Tibial artery (tissue), 4 donors: Measurements from ENCODE around the gene RRAD.

Source experiments
- DNase-seq, 2 donors: peaks; one replicate each; pipeline ENCODE4 v3.0.0-alpha.2; 2019
- H3K27ac ChIP-seq, 2 donors: fragments of 200-600 bp; sonication (generic) in 1 of 2; 1 replicate in 1 of 2; 2 replicates in 1 of 2; pipeline ENCODE4 v1.5.1; 2018 to 2019; ENCODE audit warnings: mild to moderate bottlenecking in 1 of 2
- H3K27me3 ChIP-seq, 2 donors: fragments of 200-600 bp; sonication (generic) in 1 of 2; one replicate each; pipeline versions ENCODE4 v1.5.1 to v1.6.0; 2016 to 2019
- H3K36me3 ChIP-seq, 3 donors: fragments of 200-600 bp; sonication (generic) in 2 of 3; one replicate each; pipeline ENCODE4 v1.5.1; 2016 to 2019; ENCODE audit warnings: mild to moderate bottlenecking in 2 of 3
- H3K4me1 ChIP-seq, 4 donors: fragments of 200-600 bp; sonication (generic) in 2 of 4; 1 replicate in 3 of 4; 2 replicates in 1 of 4; pipeline ENCODE4 v1.5.1; 2016 to 2019
- H3K4me3 ChIP-seq, 2 donors: fragments of 200-600 bp; sonication (generic) in 1 of 2; 1 replicate in 1 of 2; 2 replicates in 1 of 2; pipeline ENCODE4 v1.5.1; 2018 to 2019; ENCODE audit warnings: mild to moderate bottlenecking in 2 of 2
- H3K9me3 ChIP-seq, 3 donors: fragments of 200-600 bp; sonication (generic) in 1 of 3; one replicate each; pipeline ENCODE4 v1.5.1; 2016 to 2019
- intact Hi-C: fragments of 100-400 bp; cut with DNase I; formaldehyde crosslinking; loops from one replicate; pipeline ENCODE4 v1.15.0; 2023; ENCODE audit warnings: low total_unique reads
- TF ChIP-seq, protein P1 (sequence below), 2 experiments: fragments of 200-600 bp in 1 of 2; fragments of 450-650 bp in 1 of 2; IDR thresholded peaks; one replicate each; pipeline ENCODE4 v1.5.1; 2017 to 2019; ENCODE audit warnings: antibody characterized with exemption in 2 of 2, mild to moderate bottlenecking in 1 of 2, moderate library complexity in 1 of 2

Gene RRAD

DNA sequence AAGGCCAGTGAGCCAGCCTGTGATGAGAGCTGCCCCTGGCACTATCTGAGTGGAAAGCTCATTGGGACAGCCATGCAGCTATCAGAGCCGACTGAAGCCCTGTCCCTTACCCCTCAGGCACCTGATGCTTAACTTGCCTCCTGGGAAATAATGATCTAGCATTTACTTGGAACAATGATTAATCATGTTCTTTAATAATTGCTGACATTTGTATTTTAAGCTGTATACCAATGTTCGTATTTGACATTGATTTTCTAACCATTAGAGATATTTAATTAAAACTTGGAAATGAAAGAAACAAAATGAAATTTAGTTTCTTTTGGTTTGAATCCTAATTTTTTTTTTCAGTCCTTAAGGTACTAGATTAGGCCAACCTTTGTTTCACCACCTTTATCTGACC, 34.5 kb downstream of the RRAD start:
- DNase-seq, result no peak
- no peaks in the 10 kb centered on the region for H3K27me3 ChIP-seq
- intact Hi-C loops, result no loop called here

GRCh38 chr16:66889622-66890021, 35.7 kb downstream of the RRAD start:
- peaks cover 0 to 16% (median 0%) of the 10 kb centered on the region in 4 donors for H3K4me1 ChIP-seq
- no peaks in the 10 kb centered on the region for H3K9me3 ChIP-seq
- H3K4me3 ChIP-seq, result no peak overlapping the region
- intact Hi-C loops, result no loop called here
- H3K36me3 ChIP-seq, result peaks cover 12 to 19% (median 13%) of the 10 kb centered on the region in 3 donors
- TF ChIP-seq, protein P1, sequence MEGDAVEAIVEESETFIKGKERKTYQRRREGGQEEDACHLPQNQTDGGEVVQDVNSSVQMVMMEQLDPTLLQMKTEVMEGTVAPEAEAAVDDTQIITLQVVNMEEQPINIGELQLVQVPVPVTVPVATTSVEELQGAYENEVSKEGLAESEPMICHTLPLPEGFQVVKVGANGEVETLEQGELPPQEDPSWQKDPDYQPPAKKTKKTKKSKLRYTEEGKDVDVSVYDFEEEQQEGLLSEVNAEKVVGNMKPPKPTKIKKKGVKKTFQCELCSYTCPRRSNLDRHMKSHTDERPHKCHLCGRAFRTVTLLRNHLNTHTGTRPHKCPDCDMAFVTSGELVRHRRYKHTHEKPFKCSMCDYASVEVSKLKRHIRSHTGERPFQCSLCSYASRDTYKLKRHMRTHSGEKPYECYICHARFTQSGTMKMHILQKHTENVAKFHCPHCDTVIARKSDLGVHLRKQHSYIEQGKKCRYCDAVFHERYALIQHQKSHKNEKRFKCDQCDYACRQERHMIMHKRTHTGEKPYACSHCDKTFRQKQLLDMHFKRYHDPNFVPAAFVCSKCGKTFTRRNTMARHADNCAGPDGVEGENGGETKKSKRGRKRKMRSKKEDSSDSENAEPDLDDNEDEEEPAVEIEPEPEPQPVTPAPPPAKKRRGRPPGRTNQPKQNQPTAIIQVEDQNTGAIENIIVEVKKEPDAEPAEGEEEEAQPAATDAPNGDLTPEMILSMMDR (IDR thresholded peaks at IDR 0.05), result no peak
- no peaks in the 10 kb centered on the region for H3K27me3 ChIP-seq
- DNase-seq, result no peak
- H3K27ac ChIP-seq, result no peak overlapping the region

More for the DNA sequence above, 34.5 kb downstream of the RRAD start:
- TF ChIP-seq, protein P1 (IDR thresholded peaks at IDR 0.05), result no peak
- H3K9me3 ChIP-seq, result no peaks in the 10 kb centered on the region
- no peak overlapping the region for H3K4me3 ChIP-seq
- peaks cover 0 to 20% (median 6%) of the 10 kb centered on the region in 4 donors for H3K4me1 ChIP-seq
- H3K27ac ChIP-seq, result no peak overlapping the region
- H3K36me3 ChIP-seq, result peaks cover 0 to 7% (median 3%) of the 10 kb centered on the region in 3 donors

DNA sequence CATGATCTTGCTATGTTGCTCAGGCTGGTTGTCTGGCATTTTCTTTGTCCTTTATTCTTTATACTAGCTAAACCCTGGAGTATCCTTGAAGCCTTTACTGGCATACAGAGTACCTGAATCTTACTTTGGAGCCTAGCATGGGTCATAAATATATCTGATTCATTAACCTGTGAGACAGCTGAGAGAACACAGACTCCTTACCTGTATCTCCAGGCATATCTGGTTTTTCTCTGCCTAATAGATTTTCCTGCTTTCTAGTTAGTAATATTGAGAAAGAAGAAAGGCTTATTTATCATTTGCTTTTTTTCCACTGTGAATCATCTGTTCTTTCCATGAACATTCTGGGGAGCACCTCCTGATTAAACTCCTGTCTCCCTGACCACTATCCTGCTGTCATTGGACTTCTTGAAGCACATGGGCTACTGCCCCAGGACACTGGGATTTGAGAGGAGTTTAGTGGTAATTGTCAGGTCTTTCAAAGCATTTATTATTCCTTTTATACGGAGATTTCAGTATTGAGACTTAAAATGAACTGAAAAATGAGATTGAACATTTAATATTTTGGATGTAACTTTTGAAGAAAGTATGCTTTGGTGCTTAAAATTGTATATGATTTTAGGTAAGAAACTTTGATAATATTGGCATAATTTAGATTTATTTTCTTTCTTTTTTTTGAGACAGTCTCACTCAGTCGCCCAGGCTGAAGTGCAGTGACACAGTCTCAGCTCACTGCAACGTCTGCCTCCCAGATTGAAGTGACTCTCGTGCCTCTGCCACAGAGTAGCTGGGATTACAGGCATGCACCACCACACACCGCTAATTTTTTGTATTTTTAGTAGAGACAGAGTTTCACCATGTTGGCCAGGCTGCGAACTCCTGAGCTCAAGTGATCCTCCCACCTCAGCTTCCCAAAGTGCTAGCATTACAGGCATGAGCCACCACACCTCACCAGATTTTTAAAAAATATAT, 36.4 kb downstream of the RRAD start:
- Histone ChIP-seq H3K27me3 (no peaks in the 10 kb centered on the region), H3K4me3 (no peak overlapping the region), H3K36me3 (peaks cover 17 to 23% (median 18%) of the 10 kb centered on the region in 3 donors), H3K4me1 (peaks cover 0 to 16% (median 0%) of the 10 kb centered on the region in 4 donors), H3K27ac (no peak overlapping the region), H3K9me3 (no peaks in the 10 kb centered on the region)
- DNase-seq, result no peak
- TF ChIP-seq, protein P1 (IDR thresholded peaks at IDR 0.05), result no peak
- intact Hi-C loops, result no loop called here

DNA sequence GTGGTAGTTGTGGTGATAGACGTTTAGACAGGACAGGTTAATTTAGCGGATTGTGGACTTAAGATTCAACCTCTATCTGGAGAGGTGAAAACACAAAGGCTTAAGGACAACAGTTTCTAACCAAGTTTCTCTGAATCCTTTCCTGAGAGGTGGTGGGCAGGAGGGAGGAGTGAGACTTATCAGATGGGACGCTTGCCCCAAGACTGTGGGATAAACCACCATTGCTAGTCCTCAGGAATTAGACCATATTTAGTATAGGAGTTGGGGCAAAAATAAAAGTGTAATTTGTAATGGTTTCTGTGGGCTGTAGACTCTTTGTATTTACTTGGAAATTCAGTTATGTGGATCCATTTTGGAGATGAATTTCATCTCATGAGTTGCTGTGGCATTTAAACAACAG, 38.4 kb downstream of the RRAD start:
- Histone ChIP-seq H3K4me1 (peaks cover 0 to 21% (median 2%) of the 10 kb centered on the region in 4 donors), H3K27me3 (no peaks in the 10 kb centered on the region), H3K36me3 (peaks cover 17 to 24% (median 23%) of the 10 kb centered on the region in 3 donors), H3K9me3 (no peaks in the 10 kb centered on the region), H3K4me3 (no peak overlapping the region), H3K27ac (no peak overlapping the region)
- intact Hi-C loops, result no loop called here
- DNase-seq, result no peak
- TF ChIP-seq, protein P1 (IDR thresholded peaks at IDR 0.05), result no peak

- peaks cover 0 to 27% (median 6%) of the 10 kb centered on the region in 4 donors for H3K4me1 ChIP-seq
- H3K9me3 ChIP-seq, result no peaks in the 10 kb centered on the region
- TF ChIP-seq, protein P1 (IDR thresholded peaks at IDR 0.05), result no peak
- H3K27me3 ChIP-seq, result no peaks in the 10 kb centered on the region
- intact Hi-C loops, result no loop called here
- H3K4me3 ChIP-seq, result no peak overlapping the region
- no peak for DNase-seq
- H3K36me3 ChIP-seq, result peaks cover 17 to 24% (median 23%) of the 10 kb centered on the region in 3 donors
- no peak overlapping the region for H3K27ac ChIP-seq
These were observed 39.0 kb downstream of the RRAD start for GRCh38 chr16:66886321-66886720.
